NCI-H526 (cell line): ENCODE measurements around the gene NTRK3.

Experiments
- DNase-seq, 2 experiments: peaks; one replicate each; lab custom pipeline; 2025; lab: John Stamatoyannopoulos, UW

NTRK3 gene

DNA sequence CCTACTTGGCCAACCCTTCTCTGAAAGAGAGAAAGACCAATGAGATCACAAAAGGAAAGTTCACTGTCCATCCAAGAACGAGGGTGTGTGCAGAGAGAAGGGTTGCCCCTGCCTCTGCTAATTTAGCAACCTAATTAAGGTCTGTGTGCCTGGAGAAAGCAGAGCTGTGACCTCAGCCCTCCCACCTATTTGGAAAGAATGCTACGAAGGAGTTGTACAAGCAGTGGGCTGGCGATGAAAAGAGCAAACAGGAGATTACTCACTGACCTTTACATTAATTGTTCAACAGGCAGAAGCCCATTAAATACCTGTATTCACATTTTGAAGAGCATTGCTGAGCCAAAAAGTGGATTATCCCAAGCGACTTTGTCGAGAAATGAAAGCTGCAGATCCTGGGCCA, 314.9 kb downstream of the NTRK3 start:
- no peak for DNase-seq

DNA sequence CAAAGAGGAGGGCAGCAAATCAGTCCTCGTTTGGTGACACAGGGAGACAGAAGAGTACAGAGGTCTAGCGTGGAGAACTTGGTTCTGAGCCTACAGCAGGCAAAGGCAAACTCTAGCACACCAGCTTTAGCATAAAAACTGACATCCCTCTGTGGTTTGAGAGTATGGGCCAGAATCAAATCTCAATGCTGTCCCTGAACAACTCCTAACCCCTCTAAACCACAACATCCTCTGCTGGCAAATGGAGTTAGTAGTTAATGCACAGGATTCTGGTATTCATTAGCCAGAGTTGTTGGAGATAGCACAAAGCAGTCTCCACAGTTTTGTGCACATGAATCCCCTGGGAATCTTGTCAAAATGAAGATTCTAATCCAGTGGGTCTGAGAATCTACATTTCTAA, 315.8 kb downstream of the NTRK3 start:
- no peak for DNase-seq

DNA sequence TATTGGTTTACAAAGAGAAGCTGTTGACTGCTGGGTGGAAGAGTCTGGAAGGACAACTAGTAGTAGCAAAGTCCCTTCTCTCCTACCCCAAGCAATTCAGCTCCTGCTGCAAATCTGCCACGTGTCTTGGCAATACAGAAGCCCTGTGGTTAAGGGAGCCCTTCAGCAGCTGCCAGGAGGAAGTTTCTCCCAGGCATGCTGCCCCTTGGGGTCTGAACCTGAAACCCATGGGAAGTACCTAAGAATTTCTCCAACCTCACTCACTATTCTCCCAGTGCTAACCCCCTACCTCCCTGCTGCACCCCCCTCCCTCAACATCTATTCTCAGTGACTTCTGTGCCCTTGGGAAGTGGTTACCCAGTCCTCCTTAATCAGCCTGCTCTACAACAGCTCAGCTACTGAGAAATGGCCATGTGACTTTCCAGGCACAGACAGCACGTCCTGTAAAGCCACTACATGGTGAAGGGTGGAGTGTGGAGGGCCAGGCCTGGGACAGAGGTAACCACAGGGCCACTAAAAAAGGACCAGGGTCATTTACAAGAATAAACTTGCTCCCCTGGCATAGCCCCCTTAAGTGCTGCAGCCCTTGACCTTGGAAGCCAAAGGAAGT, 316.6 kb downstream of the NTRK3 start:
- DNase-seq, result no peak

DNA sequence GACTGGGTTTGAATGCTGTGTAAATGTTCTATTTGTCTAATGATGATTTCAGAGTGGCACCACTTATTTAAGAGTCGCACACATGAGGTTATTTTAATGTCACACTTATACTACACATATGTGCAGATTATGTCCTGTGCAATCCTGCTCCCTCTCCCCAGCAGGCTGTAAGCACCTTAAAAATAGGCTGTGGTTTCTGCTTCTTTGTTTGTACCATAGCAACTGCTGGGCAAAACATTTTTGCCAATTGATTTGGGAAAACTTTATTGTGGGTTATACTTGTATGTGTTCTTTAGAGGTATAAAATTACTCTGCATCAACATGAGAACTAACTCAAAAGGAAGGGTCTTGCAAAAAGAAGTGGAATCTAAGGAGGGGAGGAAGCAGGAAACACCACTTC, 318.5 kb downstream of the NTRK3 start:
- DNase-seq, result no peak

DNA sequence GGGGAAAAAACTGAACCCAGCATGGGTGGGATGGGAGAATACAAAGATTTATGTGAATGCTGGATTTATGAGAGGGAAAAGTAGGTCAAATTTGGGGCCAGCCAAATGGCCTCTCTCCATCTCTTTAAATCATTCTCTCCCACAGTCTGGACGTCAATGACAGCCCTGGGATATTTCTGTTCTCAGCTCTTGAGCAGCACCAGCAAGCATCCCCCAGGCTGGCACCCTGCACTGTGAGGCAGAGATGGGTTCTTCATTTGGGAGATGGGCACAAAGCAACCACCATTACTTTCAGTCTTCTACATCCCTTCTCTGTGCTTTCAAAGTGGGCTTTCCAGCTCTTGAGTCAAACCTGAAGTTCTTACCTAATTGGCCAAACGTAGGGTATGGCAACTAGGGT, 321.0 kb downstream of the NTRK3 start:
- DNase-seq, result no peak

DNA sequence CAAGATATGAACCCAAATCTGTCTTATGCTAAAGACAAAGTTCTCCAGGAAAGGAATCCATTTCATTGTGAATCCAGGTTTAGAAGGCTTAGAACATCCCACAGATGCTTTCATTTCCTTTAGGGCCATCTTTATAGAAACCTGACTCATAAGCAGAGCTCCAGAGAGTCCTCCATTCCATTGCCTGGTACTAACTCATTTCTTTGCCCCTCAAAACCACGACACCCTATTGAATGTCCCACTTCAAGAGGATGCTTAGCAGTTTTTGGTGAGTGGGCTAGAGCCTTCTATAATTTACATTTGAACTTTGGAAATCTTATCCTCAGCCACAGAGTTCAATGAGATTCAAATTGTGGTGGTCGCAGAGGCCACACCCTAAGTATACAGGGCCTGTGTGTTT, 325.0 kb downstream of the NTRK3 start:
- DNase-seq, result no peak

DNA sequence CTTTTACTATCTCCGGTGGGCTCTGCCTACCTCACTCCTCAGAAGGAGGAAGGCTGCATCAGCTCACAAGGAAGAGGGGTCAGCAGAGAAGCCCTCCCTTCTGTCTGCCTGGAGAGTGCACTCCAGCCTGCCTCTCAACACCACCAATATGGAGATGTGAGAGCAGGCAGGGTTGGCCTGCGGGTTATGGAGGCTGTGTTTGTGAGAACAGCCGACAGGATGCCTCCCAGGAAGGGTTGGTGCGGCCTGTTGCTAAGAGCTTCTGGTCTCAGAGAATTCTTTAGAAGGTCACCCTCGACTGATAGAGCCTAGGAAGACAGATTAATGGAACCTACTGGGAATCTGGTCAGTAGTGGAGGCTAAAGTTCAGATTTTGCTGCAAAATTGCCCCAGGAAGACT, 326.1 kb downstream of the NTRK3 start:
- no peak for DNase-seq

DNA sequence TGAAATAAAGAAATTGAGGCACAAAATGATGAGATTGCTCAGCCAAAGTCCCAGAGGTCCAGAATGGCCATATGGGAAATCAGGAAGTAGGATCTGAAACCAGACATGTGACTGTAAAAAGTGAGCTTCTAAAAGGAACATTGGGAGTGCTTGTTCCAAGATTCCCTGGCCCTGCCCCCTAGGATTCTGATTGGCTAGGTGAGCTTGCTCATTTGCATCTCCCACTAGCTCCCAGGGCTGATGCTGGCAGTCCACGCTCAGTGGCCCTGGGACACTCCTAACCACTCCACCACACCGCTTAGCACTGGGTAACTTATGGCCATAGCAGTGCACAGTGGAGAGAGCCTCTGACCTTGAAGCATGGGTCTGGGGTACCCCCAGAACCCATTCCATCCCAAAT, 326.7 kb downstream of the NTRK3 start:
- DNase-seq, result no peak

DNA sequence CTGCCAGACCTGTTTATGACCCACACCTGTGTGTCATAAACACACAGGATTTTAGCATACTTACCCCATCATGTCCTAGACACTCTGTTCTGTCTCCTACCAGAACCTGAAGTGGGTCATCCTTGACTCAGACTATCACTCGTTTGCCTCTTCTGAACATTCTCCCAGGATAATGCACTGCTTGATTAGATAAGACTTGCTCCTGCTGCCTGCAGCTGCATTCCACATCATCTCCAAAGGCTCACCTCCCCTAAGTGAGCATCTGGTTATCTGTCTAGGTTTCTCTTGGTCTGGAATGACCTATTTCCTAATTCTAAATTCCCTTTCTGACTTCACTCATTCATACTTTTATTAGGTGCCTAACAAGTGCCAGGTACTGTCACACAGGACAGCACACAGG, 332.1 kb downstream of the NTRK3 start:
- DNase-seq, result no peak

DNA sequence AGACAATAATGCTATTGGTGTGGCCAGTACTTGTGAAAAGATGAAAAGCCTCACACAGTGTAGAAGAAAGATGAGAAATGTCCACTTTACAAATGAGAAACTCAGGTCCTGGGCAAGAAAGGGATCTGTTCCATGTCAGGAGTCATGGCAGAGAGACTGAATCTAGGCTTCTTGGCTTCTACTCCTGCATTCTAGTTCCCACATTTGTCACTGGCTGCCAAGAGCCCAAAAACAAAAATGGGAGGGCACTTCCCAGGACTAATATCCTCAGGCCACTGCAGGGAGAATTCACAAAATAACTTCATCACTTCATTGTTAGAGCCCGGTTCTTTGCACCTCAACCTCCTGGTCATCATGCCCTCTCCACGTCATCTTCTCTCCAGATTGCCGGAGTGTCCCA, 337.5 kb downstream of the NTRK3 start:
- DNase-seq, result no peak

DNA sequence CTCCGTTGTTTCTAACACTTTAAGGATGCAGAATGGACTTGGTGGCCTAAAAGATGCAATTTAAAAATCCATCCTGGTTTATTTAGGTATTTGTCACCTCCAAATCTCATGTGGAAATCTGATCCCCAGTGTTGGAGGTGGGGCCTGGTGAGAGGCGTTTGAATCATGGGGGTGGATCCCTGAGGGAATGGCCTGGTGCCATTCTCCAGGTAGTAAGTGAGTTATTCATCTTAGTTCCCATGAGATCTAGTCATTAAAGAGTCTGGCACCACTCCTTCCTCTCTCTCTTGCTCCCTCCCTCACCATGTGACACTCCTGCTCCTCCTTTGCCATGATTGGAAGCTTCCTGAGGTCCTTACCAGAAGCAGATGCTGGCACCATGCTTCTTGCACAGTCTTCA, 339.1 kb downstream of the NTRK3 start:
- DNase-seq, result no peak

DNA sequence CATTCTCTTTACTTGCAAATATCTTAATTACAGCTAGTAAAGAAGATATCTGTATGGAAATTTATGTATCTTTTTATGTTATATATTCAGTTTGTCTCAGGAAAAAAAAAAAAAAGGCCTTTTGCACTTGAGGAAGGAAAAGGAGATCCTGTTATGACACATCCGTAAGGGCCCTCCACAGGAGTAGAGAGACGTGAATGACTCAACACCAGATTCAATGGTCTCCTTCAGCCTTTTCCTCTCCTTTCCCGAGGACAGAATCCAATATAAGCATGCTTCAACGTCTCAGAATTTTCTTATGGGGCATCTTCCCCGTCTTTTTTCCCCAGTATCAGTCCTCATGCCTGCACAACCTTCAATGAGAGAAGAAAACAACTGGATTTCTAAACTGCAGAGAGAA, 340.3 kb downstream of the NTRK3 start:
- DNase-seq, result no peak

DNA sequence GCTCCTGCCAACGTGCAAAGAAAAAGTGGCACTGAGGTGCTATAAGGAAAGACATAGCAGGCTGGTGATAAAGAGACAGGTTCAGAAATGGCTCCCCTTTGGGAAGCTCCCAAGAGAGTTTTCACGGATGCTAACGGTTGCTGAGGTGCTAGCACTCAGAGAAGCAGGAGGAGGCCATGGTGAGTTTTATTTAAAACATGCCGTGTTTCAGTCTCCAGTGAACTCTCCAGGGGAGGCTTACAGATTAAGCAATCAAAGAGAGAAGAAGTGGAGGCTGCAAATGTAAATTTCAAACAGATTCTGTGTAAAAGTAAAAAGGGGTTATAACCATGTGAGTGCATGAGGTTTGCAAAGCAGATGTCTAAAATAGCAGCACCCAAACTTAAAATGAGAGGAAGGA, 346.2 kb downstream of the NTRK3 start:
- no peak for DNase-seq

DNA sequence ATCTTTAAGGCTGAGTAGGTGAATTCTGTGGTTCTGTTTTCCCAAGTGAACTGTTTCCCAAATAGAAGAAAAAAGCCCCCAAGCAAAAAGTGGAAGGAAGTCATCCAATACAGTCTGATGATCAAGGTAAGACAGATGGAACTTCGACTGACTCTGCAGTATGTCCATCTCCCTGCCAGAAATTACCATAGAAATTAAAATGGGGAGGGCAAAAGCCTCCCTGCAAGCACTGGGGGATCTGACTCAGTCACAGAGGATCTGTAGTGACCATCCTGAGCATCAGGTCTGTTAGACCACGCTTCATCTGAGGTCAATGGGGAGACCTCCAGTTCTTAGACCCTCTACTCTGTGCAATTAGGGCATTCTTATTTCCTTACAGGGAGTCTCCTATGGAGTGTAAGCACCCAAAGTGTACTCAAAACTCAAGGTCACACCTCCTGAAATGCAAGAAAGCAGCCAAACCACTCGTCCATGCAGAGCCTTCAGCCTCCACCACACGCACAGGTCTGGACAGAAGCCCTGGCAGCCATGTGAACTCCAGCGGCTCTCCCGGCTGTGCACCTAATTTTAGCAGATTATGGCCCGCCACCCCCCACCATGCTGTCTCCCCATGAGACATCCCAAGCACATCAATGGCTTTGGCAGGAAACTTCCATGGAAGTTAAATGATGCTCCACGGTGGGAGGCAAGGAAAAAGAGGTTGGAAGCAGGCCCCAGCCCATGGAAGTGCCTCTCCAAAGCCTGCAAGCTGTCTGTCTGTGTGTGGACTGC, 348.7 kb downstream of the NTRK3 start:
- DNase-seq, result no peak

DNA sequence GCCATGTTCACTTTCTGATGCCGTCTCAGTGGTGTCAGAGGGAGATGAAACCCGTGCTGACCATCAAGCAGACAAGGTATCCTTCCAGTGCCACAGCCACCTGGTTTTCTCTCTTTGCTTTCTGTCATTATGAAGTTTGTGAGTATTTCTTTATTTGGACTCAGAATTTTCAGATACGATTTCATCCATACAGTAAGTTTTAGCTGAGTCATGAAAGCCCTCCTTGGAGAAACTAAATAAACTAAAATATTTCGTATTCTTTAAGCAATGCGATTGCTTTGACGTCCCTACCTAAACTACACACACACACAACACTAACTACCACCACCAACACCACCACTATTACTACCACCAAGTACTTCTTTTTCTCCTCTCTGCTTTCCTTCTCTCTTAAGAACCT, 350.1 kb downstream of the NTRK3 start:
- no peak for DNase-seq

DNA sequence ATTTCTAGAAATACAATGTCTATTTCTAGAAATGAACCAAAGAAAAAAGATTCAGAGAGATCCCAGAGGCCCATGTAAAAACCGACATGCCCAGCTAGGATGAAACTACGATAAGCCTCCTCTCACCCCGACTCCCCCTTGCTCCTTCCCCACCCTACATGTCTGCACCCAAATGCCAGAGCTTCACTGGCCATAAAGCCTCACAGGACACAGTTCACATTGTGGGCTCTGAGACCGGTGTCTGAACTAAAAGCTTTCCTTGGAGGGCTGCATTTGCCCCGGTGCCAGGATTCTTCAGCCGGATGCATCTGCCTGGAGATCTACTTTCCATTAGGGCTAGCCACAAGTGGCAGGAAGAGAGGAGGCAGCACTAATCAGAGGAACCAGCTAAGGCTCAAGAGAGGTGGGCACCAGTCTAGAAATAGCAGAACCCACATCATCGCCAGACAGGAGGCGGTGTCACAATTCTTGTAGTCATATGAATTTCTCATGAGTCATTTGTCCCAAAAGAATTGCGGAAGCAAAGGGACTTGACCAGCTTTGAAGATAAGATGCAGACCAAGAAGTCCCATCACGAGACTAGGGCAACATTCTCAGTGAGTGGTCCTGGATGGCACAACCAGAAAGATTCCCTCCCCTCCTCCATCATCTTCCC, 353.6 kb downstream of the NTRK3 start:
- DNase-seq, result no peak

DNA sequence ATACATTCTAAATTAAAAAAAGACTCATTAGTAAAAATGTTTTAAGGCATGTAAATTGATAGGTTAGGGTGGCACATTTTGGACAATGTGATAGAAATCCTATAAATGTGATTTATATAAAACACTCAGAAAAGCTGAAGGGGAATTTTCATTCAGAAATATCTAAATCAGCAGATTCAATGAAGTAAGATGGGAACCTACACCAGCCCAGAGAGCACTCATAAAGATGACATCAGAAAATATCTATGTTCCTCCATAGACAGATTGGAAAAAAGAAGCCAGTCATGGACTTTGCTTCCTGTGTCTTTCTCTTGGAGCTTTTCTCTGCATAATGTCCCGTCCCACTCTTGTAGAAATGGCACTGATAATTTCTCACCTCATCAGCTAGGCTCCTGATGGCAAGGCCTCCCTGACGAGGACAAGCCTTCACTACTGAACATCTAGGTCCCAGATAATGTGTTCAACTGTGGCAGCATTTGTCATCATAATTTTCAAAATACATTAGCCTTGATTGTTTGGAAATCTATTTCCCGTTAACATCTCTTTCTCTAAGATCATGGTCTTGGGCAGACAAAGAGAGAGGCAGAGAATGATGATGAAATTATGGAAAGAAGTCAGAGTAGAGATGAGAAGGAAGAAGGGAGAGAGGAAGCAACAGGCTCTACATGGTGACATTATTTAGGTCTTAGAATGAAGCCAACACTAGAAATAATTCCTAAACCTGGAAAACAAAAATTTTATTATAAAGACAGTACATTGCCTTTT, 354.4 kb downstream of the NTRK3 start:
- no peak for DNase-seq

DNA sequence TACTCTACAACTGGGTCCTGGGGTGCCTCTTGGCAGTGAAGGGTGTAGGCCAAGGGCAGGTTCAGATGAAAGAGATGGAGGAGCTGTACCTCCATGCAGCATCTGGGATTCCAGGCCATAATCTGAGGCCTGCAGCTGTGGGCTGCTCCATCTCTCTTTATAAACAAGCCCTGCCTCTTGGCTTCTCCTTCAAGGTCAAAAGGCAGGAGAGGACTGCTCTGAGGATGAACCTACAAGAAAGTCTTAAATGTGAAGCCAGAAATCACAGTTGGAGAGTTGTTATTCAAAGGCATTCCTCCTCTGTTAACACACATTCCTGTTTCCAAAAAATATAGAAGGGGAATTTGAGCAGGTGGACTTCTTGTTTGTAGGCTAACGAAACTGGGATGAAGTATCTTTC, 355.5 kb downstream of the NTRK3 start:
- no peak for DNase-seq

DNA sequence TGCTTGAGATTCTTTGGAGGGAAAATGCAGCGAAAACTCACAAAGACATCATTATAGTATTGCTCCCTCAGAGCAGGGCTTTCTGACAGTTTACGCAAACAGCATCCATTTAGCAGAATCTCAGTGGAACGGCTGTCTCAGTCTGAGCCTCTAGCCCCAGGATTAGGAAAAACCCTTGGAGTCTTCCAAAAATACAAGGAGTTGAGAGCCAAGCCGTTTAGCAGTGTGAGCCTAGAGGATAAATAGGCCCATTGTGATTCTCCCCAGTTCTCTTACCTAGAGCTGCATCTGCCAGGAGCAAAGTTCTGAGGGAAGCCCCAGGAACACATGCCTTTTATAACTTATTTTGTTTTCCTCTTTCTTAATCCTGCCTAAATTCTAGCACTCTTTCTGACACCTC, 359.6 kb downstream of the NTRK3 start:
- DNase-seq, result no peak

DNA sequence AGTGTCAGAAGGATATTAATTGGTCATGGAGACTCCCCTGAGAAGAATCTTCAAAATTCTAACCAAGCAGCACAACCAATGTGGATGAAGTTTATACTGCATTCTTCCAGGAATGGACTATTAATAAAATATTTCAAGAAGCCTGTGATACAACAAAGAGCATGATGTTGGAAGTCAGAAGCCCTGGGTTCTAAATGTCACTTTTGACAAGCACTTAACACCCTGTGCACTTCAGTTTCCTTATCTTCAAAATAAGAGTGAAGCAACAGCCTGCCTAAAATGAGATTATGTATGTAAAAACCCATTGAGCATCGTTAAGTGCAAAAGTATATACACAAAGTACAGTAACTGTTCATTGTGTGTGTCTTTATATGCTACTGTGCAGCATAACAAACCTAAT, 369.4 kb downstream of the NTRK3 start:
- no peak for DNase-seq

DNA sequence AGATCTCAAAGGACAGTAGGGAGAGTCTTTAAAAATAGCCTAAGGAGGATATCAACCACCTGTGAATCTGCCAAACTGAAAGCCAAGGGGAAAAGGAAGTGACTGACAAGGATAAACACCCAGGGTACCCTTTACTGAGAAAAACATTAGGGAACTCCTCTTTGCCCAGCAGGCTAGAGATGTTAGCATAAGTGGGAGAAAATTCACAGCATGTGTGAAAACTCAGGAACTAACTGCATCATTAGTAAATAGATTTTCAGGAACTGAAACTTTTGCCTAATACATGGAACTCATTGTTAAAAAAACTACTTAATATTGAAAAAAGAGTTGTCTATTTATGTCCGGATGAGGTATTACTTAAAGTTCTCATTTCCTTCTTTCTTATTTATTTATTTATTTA, 375.5 kb downstream of the NTRK3 start:
- DNase-seq, result no peak

DNA sequence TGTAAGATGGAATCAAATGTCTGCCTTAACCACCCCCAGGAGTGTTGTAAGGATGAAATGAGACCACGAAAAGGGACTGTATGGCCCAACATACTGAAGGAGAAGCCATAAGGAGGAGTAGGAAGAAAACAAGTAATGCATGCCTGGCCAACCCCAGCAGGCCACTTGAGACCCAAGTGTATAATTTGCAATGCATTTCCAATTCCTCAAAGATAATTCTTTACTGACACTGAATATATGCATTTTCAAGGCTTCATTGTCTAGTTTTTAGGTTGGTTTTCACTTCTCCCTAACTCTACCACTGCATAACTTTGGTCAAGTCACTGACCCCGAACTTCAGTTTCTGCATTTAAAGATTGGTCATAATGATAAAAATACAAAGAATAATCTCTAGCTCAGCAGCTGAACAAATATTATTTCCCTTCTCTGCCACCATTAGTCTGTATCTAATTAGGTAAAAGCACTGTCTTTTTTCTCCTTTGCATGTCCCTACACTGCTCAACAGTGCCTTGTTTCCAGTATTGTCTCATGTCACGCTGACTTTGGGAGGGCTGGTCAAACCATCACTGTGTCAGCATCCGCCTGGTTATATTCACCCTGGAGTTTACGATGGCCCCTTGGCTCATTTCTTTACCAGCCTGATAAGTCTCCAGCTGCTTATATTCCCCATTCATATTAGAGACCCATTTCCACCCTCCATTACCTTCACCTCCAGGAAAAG, 378.6 kb downstream of the NTRK3 start:
- DNase-seq, result peak; percentile 7 to 33
